CD14-positive monocyte (primary cell): Measurements from ENCODE around the gene NINJ1. TPM values are rescaled to one million over a fixed set of nuclear protein-coding genes. Genes with fewer than 3 reads are reported as not detected.
A peak's percentile ranks its signal among the peaks of the same experiment; 100 is the strongest.

Experiments used
- DNase-seq, 3 donors: peaks; one replicate each; pipeline ENCODE4 v3.0.0-alpha.2; 2011 to 2022
- H2AFZ ChIP-seq: 2 replicates; pipeline ENCODE4 v1.6.0; 2012; ENCODE audit warnings: mild to moderate bottlenecking, low read depth, low read length, inconsistent platforms; ENCODE audit not compliant: insufficient read depth, poor library complexity, severe bottlenecking
- H3K27ac ChIP-seq, 2 donors: 1 replicate in 1 of 2; 2 replicates in 1 of 2; pipeline ENCODE4 v1.5.1; 2012 to 2013; ENCODE audit warnings: low read length in 2 of 2, control low read depth in 1 of 2, inconsistent platforms in 1 of 2, low read depth in 1 of 2, mild to moderate bottlenecking in 1 of 2
- H3K27me3 ChIP-seq, 2 donors: one replicate each; pipeline versions ENCODE4 v1.6.0 to v1.6.1; 2011 to 2013; ENCODE audit warnings: low read length in 2 of 2; ENCODE audit not compliant: control insufficient read depth in 2 of 2, insufficient read depth in 2 of 2
- H3K36me3 ChIP-seq, 2 donors: replicated peaks in 1 of 2; 1 replicate in 1 of 2; 2 replicates in 1 of 2; pipeline versions ENCODE4 v1.5.1 to v1.6.1; 2012 to 2013; ENCODE audit warnings: low read length in 2 of 2, control low read depth in 1 of 2, inconsistent platforms in 1 of 2, mild to moderate bottlenecking in 1 of 2; ENCODE audit not compliant: insufficient read depth in 2 of 2, control insufficient read depth in 1 of 2
- H3K4me1 ChIP-seq, 2 donors: 1 replicate in 1 of 2; 2 replicates in 1 of 2; pipeline versions ENCODE4 v1.5.1 to v1.6.1; 2012 to 2013; ENCODE audit warnings: low read length in 2 of 2, control low read depth in 1 of 2, inconsistent platforms in 1 of 2, mild to moderate bottlenecking in 1 of 2, moderate library complexity in 1 of 2; ENCODE audit not compliant: insufficient read depth in 2 of 2, control insufficient read depth in 1 of 2
- H3K4me2 ChIP-seq: replicated peaks from 2 replicates; pipeline ENCODE3; 2012; ENCODE audit warnings: low read length, moderate library complexity, mild to moderate bottlenecking; ENCODE audit not compliant: poor library complexity, severe bottlenecking; ENCODE audit errors: extremely low read depth
- H3K4me3 ChIP-seq, 3 experiments: fragments of 200-600 bp in 1 of 3; sonication (generic) in 1 of 3; replicated peaks in 1 of 3; 1 replicate in 2 of 3; 2 replicates in 1 of 3; pipeline ENCODE4 v1.5.1; 2011 to 2013; ENCODE audit warnings: low read length in 3 of 3, mild to moderate bottlenecking in 3 of 3, control low read depth in 2 of 3, low read depth in 2 of 3, inconsistent platforms in 1 of 3, moderate library complexity in 1 of 3
- H3K79me2 ChIP-seq: 2 replicates; pipeline ENCODE4 v1.6.0; 2012; ENCODE audit warnings: mild to moderate bottlenecking, control low read depth, inconsistent platforms, low read length, moderate library complexity; ENCODE audit not compliant: insufficient read depth
- H3K9ac ChIP-seq: 2 replicates; pipeline ENCODE4 v1.6.0; 2017; ENCODE audit warnings: low read length, mild to moderate bottlenecking; ENCODE audit not compliant: insufficient read depth, poor library complexity, severe bottlenecking
- H3K9me3 ChIP-seq, 2 donors: replicated peaks in 1 of 2; 1 replicate in 1 of 2; 2 replicates in 1 of 2; pipeline versions ENCODE4 v1.5.1 to v1.6.1; 2012 to 2013; ENCODE audit warnings: low read length in 2 of 2, control low read depth in 1 of 2; ENCODE audit not compliant: control insufficient read depth in 1 of 2, insufficient read depth in 1 of 2
- H4K20me1 ChIP-seq: 2 replicates; pipeline ENCODE4 v1.6.0; 2012; ENCODE audit warnings: mild to moderate bottlenecking, low read length, control low read depth, moderate library complexity; ENCODE audit not compliant: insufficient read depth
- H3K27ac Mint-ChIP-seq, 7 donors: one replicate each; pipeline ENCODE4 v1.8.0; 2020; ENCODE audit warnings: mild to moderate bottlenecking in 7 of 7, mixed read lengths in 7 of 7, moderate library complexity in 6 of 7, inconsistent platforms in 2 of 7
- H3K27me3 Mint-ChIP-seq, 3 donors: one replicate each; pipeline ENCODE4 v1.8.0; 2021 to 2022; ENCODE audit warnings: low read depth in 3 of 3, mild to moderate bottlenecking in 3 of 3, mixed read lengths in 3 of 3, moderate library complexity in 3 of 3, inconsistent platforms in 1 of 3
- H3K36me3 Mint-ChIP-seq, 2 donors: one replicate each; pipeline ENCODE4 v1.8.0; 2020; ENCODE audit warnings: mixed read lengths in 2 of 2, inconsistent platforms in 1 of 2, mild to moderate bottlenecking in 1 of 2
- H3K4me1 Mint-ChIP-seq: one replicate; pipeline ENCODE4 v1.8.0; 2020; ENCODE audit warnings: mild to moderate bottlenecking, mixed read lengths
- H3K4me3 Mint-ChIP-seq, 2 donors: one replicate each; pipeline ENCODE4 v1.8.0; 2020; ENCODE audit warnings: mild to moderate bottlenecking in 2 of 2, mixed read lengths in 2 of 2, moderate library complexity in 1 of 2
- H3K9me3 Mint-ChIP-seq, 7 donors: one replicate each; pipeline ENCODE4 v1.8.0; 2020 to 2022; ENCODE audit warnings: mixed read lengths in 7 of 7, mild to moderate bottlenecking in 6 of 7, moderate library complexity in 6 of 7, inconsistent platforms in 2 of 7
- WGBS: methylation state at CpG from one replicate; pipeline ENCODE4 v1.1.5; 2013; ENCODE audit warnings: missing lambda C conversion rate; ENCODE audit not compliant: insufficient coverage; 5-methylcytosine and 5-hydroxymethylcytosine counted together
- intact Hi-C, 2 donors: fragments of 100-400 bp; cut with micrococcal nuclease; formaldehyde crosslinking; loops; one replicate each; pipeline versions ENCODE4 v1.15.0 to v1.15.1; 2023
- polyA plus RNA-seq, 3 donors: library from polyadenylated mRNA; depleted of rRNA in 1 of 3; unstranded in 2 of 3; stranded (reverse) in 1 of 3; fragments of 300-500 nt in 2 of 3; fragments of >200 nt in 1 of 3; fragmentation: Illumina TruSeq in 2 of 3; gene quantifications; 1 replicate in 2 of 3; 2 replicates in 1 of 3; pipeline ENCODE4 v1.2.3, GENCODE V29; 2012 to 2021
- TF ChIP-seq, protein P1 (sequence below): fragments of 200-600 bp; IDR thresholded peaks from one replicate; pipeline ENCODE4 v1.8.0; 2022; ENCODE audit warnings: antibody characterized with exemption, mild to moderate bottlenecking

NINJ1 gene
- polyA plus RNA-seq, 3 donors, result 290 to 610 (median 469) TPM

DNA sequence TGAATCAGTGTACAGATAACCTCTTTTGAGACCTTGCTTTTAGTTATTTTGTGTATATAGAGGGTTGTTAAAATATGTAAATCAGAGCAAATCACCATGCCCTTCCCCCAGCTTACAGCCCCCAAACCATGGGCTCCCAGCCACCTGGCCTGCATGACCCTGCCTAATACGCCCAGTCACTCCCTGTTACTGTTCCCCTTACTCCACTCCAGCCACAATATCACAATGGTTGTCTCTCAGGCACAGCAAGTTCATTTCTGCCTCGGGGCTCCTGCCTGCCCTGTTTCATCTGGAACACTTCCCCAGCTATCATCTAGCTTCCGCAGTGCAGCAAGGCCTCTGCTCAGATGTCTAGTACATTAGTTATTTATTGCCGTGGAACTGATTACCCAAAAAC is 43.0 kb downstream of the NINJ1 start:
- intact Hi-C loops, result loop anchor here (5.0 to 10.0 kb wide), 6 partner anchors 54 to 474 kb away; partner anchors contain the start of genes BICD2 (in 2 of the 2), FAM120A (in 2 of the 2) and FAM120AOS (in 2 of the 2)
- H4K20me1 ChIP-seq, result no peaks in the 10 kb centered on the region
- H3K4me3 ChIP-seq, result no peak overlapping the region
- peaks cover 7 to 13% of the 10 kb centered on the region in 2 donors for H3K9me3 ChIP-seq
- H3K79me2 ChIP-seq, result peaks cover under 1% of the 10 kb centered on the region
- H3K27me3 ChIP-seq, result no peaks in the 10 kb centered on the region
- no peak overlapping the region for H3K4me2 ChIP-seq
- H2AFZ ChIP-seq, result no peak overlapping the region
- TF ChIP-seq, protein P1, sequence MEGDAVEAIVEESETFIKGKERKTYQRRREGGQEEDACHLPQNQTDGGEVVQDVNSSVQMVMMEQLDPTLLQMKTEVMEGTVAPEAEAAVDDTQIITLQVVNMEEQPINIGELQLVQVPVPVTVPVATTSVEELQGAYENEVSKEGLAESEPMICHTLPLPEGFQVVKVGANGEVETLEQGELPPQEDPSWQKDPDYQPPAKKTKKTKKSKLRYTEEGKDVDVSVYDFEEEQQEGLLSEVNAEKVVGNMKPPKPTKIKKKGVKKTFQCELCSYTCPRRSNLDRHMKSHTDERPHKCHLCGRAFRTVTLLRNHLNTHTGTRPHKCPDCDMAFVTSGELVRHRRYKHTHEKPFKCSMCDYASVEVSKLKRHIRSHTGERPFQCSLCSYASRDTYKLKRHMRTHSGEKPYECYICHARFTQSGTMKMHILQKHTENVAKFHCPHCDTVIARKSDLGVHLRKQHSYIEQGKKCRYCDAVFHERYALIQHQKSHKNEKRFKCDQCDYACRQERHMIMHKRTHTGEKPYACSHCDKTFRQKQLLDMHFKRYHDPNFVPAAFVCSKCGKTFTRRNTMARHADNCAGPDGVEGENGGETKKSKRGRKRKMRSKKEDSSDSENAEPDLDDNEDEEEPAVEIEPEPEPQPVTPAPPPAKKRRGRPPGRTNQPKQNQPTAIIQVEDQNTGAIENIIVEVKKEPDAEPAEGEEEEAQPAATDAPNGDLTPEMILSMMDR, result no peak
- H3K27me3 Mint-ChIP-seq, result peaks cover 0 to 2% (median 2%) of the 10 kb centered on the region in 3 donors
- H3K36me3 ChIP-seq, result peaks cover 0 to under 1% of the 10 kb centered on the region in 2 donors
- peaks cover 47% of the 10 kb centered on the region for H3K4me1 Mint-ChIP-seq
- H3K36me3 Mint-ChIP-seq, result peaks cover 27 to 30% of the 10 kb centered on the region in 2 donors
- peaks cover 38 to 47% of the 10 kb centered on the region in 2 donors for H3K4me1 ChIP-seq
- peak overlapping the region in 5 of 7 donors; percentile 51 to 99 (median 68) for H3K27ac Mint-ChIP-seq
- peaks cover 10 to 21% (median 16%) of the 10 kb centered on the region in 7 donors for H3K9me3 Mint-ChIP-seq
- H3K9ac ChIP-seq, result no peak overlapping the region
- no peak for DNase-seq
- no peak overlapping the region for H3K4me3 Mint-ChIP-seq
- WGBS, result 100% methylated on average over 1 of the region's 4 CpGs
- H3K27ac ChIP-seq, result peak overlapping the region in 1 of 2 donors; percentile 37

DNA sequence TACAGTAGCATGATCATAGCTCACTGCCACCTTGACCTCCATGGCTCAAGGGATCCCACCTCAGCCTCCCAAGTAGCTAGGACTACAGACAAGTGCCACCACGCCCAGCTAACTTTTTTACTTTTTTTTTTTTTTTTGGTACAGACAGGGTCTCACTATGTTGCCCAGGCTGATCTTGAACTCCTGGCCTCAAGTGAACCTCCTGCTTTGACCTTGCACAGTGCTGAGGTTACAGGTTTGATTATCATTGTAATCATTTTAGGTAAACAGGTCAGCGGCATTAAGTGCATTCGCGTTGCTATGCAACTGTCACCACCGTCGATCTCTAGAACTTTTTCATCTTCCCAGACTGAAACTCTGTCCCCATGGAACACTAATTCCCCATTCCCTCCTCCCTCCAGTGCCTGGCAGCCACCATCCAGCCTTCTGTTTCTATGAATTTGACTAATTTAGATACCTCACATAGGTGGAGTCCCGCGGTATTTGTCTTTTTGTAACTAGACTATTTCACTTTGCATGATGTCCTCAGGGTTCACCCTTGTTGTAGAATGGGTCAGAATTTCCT is 43.9 kb downstream of the NINJ1 start:
- H3K27ac ChIP-seq, result no peak overlapping the region
- H3K4me1 Mint-ChIP-seq, result peaks cover 46% of the 10 kb centered on the region
- no peak overlapping the region for H3K4me3 ChIP-seq
- H3K9ac ChIP-seq, result no peak overlapping the region
- no peaks in the 10 kb centered on the region for H4K20me1 ChIP-seq
- H3K27me3 Mint-ChIP-seq, result peaks cover 0 to 2% (median 2%) of the 10 kb centered on the region in 3 donors
- no peak overlapping the region for H2AFZ ChIP-seq
- H3K36me3 ChIP-seq, result peaks cover 2 to 9% of the 10 kb centered on the region in 2 donors
- H3K27ac Mint-ChIP-seq, result peak overlapping the region in 1 of 7 donors; percentile 42
- peaks cover 36 to 45% of the 10 kb centered on the region in 2 donors for H3K4me1 ChIP-seq
- no peak overlapping the region for H3K4me2 ChIP-seq
- 97% methylated on average over 5 of the region's 8 CpGs for WGBS
- TF ChIP-seq, protein P1, result no peak
- no peaks in the 10 kb centered on the region for H3K79me2 ChIP-seq
- no peak for DNase-seq
- H3K27me3 ChIP-seq, result no peaks in the 10 kb centered on the region
- H3K4me3 Mint-ChIP-seq, result no peak overlapping the region
- H3K9me3 ChIP-seq, result peaks cover 14 to 18% of the 10 kb centered on the region in 2 donors
- intact Hi-C loops, result loop anchor here (5.0 to 10.0 kb wide), 6 partner anchors 53 to 475 kb away; partner anchors contain the start of genes BICD2 (in 2 of the 2), FAM120A (in 2 of the 2) and FAM120AOS (in 2 of the 2)
- peaks cover 15 to 26% (median 24%) of the 10 kb centered on the region in 7 donors for H3K9me3 Mint-ChIP-seq
- H3K36me3 Mint-ChIP-seq, result peaks cover 33 to 38% of the 10 kb centered on the region in 2 donors
